ENCODE data around the gene ZNF28. TPM values are rescaled to one million over a fixed set of nuclear protein-coding genes. Genes with fewer than 3 reads are reported as not detected.

The ZNF28 gene
- total RNA-seq (2022; extraction: Qiagen RNA extraction), result 0.30 to 1.3 TPM (median 1.1 TPM) in 5 replicates

DNA sequence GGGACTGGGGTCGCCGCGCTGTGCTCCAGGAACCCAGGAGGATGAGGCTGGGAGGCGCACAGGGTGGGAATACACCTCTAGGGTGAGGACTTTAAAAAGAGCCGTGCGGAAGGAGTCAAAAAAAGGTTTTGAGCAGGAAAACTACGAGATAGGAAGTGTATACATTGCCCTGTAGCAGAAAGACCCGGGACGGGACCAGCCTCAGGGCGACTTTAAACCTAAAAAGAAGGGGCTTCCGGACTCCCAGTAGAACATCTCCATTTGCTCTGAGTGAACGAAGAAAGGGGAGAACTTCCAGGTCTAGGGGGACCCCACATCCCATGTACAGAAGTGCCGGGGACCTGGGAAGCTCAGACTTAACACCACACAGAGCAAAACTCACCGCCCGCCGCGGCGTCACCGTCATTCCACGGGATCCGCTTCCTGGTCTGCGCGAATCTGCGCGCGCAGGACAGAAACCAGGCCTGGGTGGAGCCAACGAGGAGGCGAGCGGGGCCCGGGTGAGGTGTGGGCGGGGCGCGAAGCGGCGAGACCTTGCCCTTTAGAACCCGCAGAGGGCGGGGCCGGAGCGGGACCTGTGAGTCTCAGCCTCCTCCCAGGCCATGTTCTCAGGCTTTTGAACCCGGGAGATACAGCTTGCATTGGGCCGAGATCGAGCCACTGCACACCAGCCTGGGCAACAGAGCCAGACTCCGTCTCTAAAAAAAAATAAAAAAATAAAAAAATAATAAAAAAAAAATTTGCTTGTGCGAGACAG lies at the start of gene ZNF28:
Gene ZNF28, minus strand, starts transcription at position 430 of the 757 bp plus-strand sequence. CDS start 3,675 bp downstream, outside the sequence.

GRCh38 chr19:52857378-52858191 lies 36.2 kb upstream of the ZNF28 start, which contains the start of gene ZNF468:
Gene ZNF468, minus strand, starts transcription at chr19:52857619. Its CDS starts 3,347 bp downstream, at chr19:52854272.

GRCh38 chr19:52786464-52787354 lies 34.7 kb downstream of the ZNF28 start, which contains the start of gene ZNF600:
Gene ZNF600, minus strand, starts transcription at chr19:52786791. Its CDS starts 7,903 bp downstream, at chr19:52778888.

Other genes with a start within 250 kb of the ZNF28 start
- 0.06 to 0.18 TPM (median 0.16 TPM) in 5 replicates for gene ZNF83, start 183.3 kb downstream of the ZNF28 start, total RNA-seq (2022; extraction: Qiagen RNA extraction)
- 2.1 to 5.1 TPM (median 2.5 TPM) in 5 replicates for gene ZNF611, start 86.6 kb downstream of the ZNF28 start, total RNA-seq (2022; extraction: Qiagen RNA extraction)
- gene ZNF600, start 34.8 kb downstream of the ZNF28 start, total RNA-seq (2022; extraction: Qiagen RNA extraction), result 0.14 to 0.26 TPM (median 0.18 TPM) in 5 replicates
- gene ZNF468, start 36.0 kb upstream of the ZNF28 start, total RNA-seq (2022; extraction: Qiagen RNA extraction), result 0.49 to 0.75 TPM (median 0.61 TPM) in 5 replicates
- gene ZNF320, start 76.0 kb upstream of the ZNF28 start, total RNA-seq (2022; extraction: Qiagen RNA extraction), result not detected in 5 replicates
- not detected in 5 replicates for gene ZNF888, start 101.8 kb upstream of the ZNF28 start, total RNA-seq (2022; extraction: Qiagen RNA extraction)
- 0.05 to 0.15 TPM (median 0.06 TPM) in 3 of 5 replicates, not detected in the others for gene ZNF816, start 141.2 kb upstream of the ZNF28 start, total RNA-seq (2022; extraction: Qiagen RNA extraction)
- gene ERVV-1, start 192.3 kb upstream of the ZNF28 start, total RNA-seq (2022; extraction: Qiagen RNA extraction), result 0.05 TPM in 1 of 5 replicates, not detected in the others
- gene ERVV-2, start 223.1 kb upstream of the ZNF28 start, total RNA-seq (2022; extraction: Qiagen RNA extraction), result not detected in 5 replicates

Data from A549 treated with CORT108297 at 1 μM for 4 hours (cell line).